ENCODE results near the gene CACNA2D2.

The CACNA2D2 gene

DNA sequence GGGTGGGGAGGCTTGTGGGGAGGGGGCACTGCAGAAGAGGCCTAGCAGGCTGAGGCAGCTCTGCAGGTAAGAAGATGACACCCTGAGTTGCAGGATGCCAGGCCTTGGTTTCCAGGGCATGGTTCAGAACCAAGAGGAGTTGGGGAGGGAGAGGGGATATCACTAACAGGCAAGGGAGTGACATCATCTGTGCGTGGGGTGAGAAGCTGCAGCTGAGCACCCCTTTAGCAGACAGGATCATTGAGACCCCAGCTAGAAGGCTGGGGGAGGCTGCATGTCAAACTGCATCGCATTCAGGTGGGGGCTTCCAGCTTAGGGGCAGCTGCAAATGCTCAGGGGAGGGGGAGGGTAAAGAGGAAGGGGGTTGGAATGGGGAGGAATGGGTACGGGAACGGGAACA lies 23.0 kb downstream of the CACNA2D2 start:
- TF ChIP-seq EZH2phosphoT487 (IDR thresholded peaks at IDR 0.05; ENCODE audit: low read length), result no peak
- TF ChIP-seq, protein P1, sequence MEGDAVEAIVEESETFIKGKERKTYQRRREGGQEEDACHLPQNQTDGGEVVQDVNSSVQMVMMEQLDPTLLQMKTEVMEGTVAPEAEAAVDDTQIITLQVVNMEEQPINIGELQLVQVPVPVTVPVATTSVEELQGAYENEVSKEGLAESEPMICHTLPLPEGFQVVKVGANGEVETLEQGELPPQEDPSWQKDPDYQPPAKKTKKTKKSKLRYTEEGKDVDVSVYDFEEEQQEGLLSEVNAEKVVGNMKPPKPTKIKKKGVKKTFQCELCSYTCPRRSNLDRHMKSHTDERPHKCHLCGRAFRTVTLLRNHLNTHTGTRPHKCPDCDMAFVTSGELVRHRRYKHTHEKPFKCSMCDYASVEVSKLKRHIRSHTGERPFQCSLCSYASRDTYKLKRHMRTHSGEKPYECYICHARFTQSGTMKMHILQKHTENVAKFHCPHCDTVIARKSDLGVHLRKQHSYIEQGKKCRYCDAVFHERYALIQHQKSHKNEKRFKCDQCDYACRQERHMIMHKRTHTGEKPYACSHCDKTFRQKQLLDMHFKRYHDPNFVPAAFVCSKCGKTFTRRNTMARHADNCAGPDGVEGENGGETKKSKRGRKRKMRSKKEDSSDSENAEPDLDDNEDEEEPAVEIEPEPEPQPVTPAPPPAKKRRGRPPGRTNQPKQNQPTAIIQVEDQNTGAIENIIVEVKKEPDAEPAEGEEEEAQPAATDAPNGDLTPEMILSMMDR (IDR thresholded peaks at IDR 0.05; ENCODE audit: low read length), result no peak
- TF ChIP-seq EZH2 (optimal IDR thresholded peaks at IDR 0.05; ENCODE audit: low read depth, low read length), result no peak
- Histone ChIP-seq H3K79me2 (ENCODE audit: low read length) (no peaks in the 10 kb centered on the region), H2AFZ (ENCODE audit: low read length) (no peak overlapping the region)

DNA sequence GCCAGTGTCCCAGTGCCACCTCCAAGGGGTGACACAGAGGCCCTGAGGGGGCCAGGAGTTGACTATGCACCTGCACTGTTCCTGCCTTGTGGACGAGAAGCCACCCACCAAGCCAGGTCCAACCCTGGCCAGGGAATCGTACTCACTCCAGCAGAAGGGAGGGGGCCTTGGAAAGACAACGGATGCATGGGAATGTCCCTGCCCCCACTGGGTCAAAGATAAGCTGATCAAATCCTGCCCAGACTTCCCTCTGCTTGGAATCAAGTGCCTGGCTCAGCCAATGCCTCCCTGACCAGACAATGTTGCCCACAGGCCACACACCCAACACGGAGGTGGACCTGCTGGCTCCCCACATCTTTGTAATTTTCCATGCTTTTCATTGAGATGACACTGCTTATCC lies 23.9 kb downstream of the CACNA2D2 start:
- no peaks in the 10 kb centered on the region for H3K4me1 ChIP-seq (ENCODE audit: low read length)
- H3K4me3 ChIP-seq (ENCODE audit: low read length), result no peak overlapping the region
- no peaks in the 10 kb centered on the region for H4K20me1 ChIP-seq (ENCODE audit: insufficient read depth, low read length)
- H3K9me3 ChIP-seq (replicated peaks; ENCODE audit: insufficient read depth, low read length), result no peaks in the 10 kb centered on the region
- H3K36me3 ChIP-seq (replicated peaks; ENCODE audit: insufficient read depth, low read length), result no peaks in the 10 kb centered on the region
- no peaks in the 10 kb centered on the region for H3K79me2 ChIP-seq (ENCODE audit: low read length)
- TF ChIP-seq EZH2 (optimal IDR thresholded peaks at IDR 0.05; ENCODE audit: low read depth, low read length), result no peak
- no peak for TF ChIP-seq EZH2phosphoT487 (IDR thresholded peaks at IDR 0.05; ENCODE audit: low read length)
- TF ChIP-seq, protein P1 (IDR thresholded peaks at IDR 0.05; ENCODE audit: low read length), result no peak
- H3K27me3 ChIP-seq (replicated peaks; ENCODE audit: insufficient read depth, low read length), result peaks cover 48% of the 10 kb centered on the region
- DNase-seq, result no peak
- no peaks in the 10 kb centered on the region for H3K9me2 ChIP-seq (replicated peaks; ENCODE audit: insufficient read depth, low read length)
- no peaks in the 10 kb centered on the region for H3F3A ChIP-seq (ENCODE audit: insufficient read depth, low read length)
- no peak overlapping the region for H2AFZ ChIP-seq (ENCODE audit: low read length)
- no peak overlapping the region for H3K4me2 ChIP-seq (ENCODE audit: low read depth, low read length)
- no peak overlapping the region for H3K27ac ChIP-seq (ENCODE audit: low read length)
- no peak overlapping the region for H3K9ac ChIP-seq (ENCODE audit: low read length)

More for the DNA sequence above, 23.0 kb downstream of the CACNA2D2 start:
- Histone ChIP-seq H3K9me2 (replicated peaks; ENCODE audit: insufficient read depth, low read length) (no peaks in the 10 kb centered on the region), H3F3A (ENCODE audit: insufficient read depth, low read length) (no peaks in the 10 kb centered on the region), H3K4me2 (ENCODE audit: low read depth, low read length) (no peak overlapping the region), H3K27me3 (replicated peaks; ENCODE audit: insufficient read depth, low read length) (peaks cover 48% of the 10 kb centered on the region), H3K9ac (ENCODE audit: low read length) (no peak overlapping the region), H3K4me1 (ENCODE audit: low read length) (no peaks in the 10 kb centered on the region), H3K4me3 (ENCODE audit: low read length) (no peak overlapping the region), H3K36me3 (replicated peaks; ENCODE audit: insufficient read depth, low read length) (no peaks in the 10 kb centered on the region), H4K20me1 (ENCODE audit: insufficient read depth, low read length) (no peaks in the 10 kb centered on the region), H3K27ac (ENCODE audit: low read length) (no peak overlapping the region), H3K9me3 (replicated peaks; ENCODE audit: insufficient read depth, low read length) (no peaks in the 10 kb centered on the region)
- DNase-seq, result no peak

DNA sequence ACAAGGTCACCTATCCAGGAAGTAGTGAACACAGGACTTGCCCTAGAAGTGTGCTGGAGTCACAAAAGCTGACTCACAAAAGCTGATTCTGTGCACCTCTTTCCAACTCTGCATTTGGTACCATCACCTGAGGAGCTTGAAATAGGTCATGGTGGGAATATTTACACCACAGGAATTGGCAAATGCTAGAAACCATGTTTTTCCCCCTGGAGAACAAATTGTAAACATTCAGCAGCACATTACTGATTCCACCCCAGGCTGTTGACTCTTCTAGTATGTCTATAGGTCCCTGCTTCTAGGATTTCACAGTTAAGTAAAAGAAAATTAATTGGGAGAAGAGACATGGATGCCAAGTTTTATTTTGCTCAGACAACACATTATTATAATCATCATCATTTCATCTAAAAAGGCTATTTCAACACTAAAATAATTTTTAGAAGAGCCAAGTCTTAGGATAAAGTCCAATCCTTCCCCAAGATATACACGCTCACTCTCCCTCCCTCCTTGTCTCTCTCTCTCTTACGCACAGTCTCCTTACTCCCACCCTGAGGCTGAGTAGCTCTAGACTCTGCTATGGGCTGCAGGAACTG lies 24.7 kb downstream of the CACNA2D2 start:
- Histone ChIP-seq H3K36me3 (replicated peaks; ENCODE audit: insufficient read depth, low read length) (no peaks in the 10 kb centered on the region), H3K4me3 (ENCODE audit: low read length) (no peak overlapping the region), H3K4me1 (ENCODE audit: low read length) (no peaks in the 10 kb centered on the region), H3K9me2 (replicated peaks; ENCODE audit: insufficient read depth, low read length) (no peaks in the 10 kb centered on the region), H3K27me3 (replicated peaks; ENCODE audit: insufficient read depth, low read length) (peaks cover 48% of the 10 kb centered on the region), H3K27ac (ENCODE audit: low read length) (no peak overlapping the region), H3K79me2 (ENCODE audit: low read length) (no peaks in the 10 kb centered on the region), H2AFZ (ENCODE audit: low read length) (no peak overlapping the region), H3K9me3 (replicated peaks; ENCODE audit: insufficient read depth, low read length) (no peaks in the 10 kb centered on the region), H4K20me1 (ENCODE audit: insufficient read depth, low read length) (no peaks in the 10 kb centered on the region), H3K9ac (ENCODE audit: low read length) (no peak overlapping the region), H3K4me2 (ENCODE audit: low read depth, low read length) (no peak overlapping the region), H3F3A (ENCODE audit: insufficient read depth, low read length) (no peaks in the 10 kb centered on the region)
- no peak for DNase-seq
- no peak for TF ChIP-seq EZH2phosphoT487 (IDR thresholded peaks at IDR 0.05; ENCODE audit: low read length)
- TF ChIP-seq, protein P1 (IDR thresholded peaks at IDR 0.05; ENCODE audit: low read length), result no peak
- no peak for TF ChIP-seq EZH2 (optimal IDR thresholded peaks at IDR 0.05; ENCODE audit: low read depth, low read length)
